ENCODE data around the gene SASH1.

DNA sequence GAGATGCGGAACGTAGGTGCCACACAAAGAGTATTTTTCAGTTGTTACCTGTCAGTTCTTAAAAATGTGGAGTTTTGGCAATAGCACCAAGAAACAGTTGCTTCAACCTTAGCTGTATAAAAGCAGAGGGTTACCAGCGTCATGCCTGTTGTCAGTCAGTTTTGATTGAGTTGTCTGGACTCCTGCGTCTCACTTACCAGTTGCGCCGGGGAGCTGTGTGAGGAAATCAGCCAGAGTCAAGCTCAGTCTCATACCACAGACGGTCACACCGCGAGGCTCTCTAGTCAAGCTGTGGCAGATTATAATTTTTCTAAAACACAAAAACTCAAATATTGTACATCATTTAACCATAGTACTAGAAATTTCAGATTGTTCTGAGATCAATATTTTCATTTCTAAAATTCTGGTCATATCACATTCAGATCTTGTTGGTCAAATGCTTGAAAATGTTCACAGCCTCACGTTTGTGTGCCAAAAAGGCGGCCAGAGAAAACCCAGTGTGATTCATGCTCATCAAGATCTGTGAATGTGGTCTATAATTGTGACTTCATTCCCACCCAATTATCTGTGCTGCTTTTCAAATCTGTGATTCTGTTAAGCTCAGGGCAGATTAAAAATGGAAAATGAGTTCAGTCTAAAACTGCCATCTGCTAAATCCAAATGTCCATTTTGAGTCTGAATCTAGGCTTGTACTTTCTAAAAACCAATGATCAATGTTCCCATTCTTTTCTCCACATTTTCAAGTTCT is 37.5 kb downstream of the SASH1 start:
- TF ChIP-seq, protein P1, sequence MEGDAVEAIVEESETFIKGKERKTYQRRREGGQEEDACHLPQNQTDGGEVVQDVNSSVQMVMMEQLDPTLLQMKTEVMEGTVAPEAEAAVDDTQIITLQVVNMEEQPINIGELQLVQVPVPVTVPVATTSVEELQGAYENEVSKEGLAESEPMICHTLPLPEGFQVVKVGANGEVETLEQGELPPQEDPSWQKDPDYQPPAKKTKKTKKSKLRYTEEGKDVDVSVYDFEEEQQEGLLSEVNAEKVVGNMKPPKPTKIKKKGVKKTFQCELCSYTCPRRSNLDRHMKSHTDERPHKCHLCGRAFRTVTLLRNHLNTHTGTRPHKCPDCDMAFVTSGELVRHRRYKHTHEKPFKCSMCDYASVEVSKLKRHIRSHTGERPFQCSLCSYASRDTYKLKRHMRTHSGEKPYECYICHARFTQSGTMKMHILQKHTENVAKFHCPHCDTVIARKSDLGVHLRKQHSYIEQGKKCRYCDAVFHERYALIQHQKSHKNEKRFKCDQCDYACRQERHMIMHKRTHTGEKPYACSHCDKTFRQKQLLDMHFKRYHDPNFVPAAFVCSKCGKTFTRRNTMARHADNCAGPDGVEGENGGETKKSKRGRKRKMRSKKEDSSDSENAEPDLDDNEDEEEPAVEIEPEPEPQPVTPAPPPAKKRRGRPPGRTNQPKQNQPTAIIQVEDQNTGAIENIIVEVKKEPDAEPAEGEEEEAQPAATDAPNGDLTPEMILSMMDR (IDR thresholded peaks at IDR 0.05): no peak
- TF ChIP-seq POLR2A (IDR thresholded peaks at IDR 0.05): no peak

Measured in heart left ventricle (tissue), 13 donors.